ENCODE measurements around the gene TRERF1.

TRERF1 gene

DNA sequence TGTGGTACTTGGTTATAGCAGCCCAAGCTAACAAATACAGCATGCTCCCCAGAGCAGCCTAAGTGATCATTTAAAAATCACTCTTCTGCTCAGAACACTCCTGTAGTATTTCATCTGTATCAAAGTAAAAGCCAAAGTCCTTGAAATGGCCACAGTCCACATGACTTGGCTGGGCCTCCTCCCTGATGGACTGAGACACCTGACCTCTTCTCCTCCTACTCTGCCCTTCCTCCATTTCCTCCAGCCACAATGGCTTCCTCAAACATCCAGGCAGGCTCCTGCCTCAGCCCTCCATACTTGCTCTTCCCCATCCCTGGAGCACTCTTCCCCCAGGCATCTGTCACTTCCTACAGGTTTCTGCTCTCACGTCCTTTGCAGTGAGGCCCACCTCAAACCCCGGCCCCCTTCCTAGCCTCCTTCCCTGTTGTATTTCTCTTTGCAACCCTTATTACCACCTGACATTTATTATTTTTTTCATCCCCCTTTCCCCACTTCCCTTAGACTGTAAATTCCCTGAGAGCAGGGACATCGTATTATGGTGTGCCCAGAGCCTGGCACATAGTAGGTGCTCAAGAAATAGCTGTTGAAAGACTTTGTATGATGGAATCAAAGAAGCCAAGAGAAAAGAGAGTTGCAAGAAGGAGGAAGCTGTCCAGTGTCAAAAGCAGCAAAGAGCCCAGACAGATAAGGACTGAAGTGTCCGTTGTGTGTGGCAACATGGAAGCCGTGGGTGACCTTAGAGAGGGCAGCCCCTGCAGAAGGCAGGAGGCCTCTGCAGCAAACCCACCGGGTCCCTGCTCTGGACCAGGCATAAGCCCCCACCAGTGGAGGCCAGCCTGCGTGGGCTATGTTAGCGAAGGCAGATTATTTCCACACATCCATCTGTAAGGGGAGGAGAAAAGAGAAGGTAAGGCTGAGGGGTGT is 87.5 kb downstream of the TRERF1 start:
- DNase-seq: no peak

DNA sequence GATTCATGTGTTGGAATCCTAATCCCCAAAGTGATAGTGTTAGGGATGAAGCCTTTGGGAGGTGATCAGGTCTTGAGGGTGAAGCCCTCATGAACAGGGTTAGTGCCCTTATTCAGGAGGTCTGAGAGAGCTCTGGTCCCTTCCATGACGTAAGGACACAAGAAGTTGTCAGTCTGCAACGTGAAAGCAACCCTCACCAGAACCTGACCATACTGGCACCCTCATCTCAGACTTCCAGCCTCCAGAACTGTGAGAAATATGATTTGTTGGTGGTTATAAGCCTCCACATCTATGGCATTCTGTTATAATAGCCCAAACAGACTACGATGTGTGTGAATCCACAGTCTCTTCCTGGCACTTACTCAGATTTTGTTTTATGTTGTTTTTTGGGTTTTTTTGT is 90.7 kb downstream of the TRERF1 start:
- no peak for DNase-seq

DNA sequence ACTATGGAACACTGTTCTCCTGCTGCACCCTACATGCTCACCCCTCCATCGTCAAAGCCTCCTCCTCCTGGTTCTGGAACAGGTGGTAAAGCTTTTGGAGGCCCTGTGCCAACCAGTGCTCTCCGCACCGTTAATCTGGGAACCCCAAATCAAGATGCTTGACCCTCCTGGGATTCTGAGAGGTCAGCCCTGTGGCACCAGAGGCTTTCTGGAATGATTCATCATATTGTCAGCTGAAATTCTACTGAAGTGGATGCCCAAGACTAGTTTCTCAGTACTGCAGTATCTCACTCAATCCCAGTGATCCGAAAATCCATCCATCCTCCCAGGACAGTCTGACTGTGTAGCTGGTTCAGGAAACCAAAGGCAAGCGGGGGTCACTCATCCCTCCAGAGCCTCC is 92.7 kb downstream of the TRERF1 start:
- DNase-seq: no peak

DNA sequence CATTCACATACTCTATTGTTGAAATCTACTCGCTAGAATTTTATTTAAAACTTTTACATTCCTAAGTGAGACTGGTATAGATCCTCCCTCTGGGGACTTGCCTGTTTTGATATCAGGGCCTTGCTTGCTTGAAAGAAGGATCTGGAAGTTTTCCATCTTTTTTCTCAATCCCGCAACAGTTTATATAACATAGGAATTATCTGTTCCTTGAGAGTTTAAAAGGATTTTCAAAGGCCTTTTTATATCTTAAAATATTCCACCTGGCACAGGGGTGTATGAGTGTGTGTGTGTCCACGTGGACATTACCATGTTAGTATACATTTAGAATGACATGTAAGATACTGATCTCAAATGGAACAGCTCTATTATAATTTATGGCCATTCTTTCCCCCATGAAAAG is 96.3 kb downstream of the TRERF1 start:
- DNase-seq: no peak

DNA sequence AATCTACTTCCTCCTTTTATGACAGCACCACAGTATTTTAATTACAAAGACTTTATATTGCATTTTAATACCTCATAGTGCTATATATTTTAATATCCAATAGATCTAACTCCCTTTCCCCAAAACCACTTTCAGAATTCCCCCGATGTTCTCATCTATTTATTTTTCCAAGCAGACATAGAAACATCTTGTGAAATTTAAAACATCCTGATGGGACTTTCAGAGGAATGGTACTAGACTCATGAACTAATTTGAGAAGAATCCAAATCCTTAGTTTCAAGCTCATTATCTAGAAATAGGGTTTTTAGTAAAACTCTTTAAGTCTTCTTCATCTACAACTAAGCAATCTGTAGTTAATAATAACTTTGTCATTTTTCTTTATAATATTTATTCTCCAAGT is 97.0 kb downstream of the TRERF1 start:
- DNase-seq: no peak

DNA sequence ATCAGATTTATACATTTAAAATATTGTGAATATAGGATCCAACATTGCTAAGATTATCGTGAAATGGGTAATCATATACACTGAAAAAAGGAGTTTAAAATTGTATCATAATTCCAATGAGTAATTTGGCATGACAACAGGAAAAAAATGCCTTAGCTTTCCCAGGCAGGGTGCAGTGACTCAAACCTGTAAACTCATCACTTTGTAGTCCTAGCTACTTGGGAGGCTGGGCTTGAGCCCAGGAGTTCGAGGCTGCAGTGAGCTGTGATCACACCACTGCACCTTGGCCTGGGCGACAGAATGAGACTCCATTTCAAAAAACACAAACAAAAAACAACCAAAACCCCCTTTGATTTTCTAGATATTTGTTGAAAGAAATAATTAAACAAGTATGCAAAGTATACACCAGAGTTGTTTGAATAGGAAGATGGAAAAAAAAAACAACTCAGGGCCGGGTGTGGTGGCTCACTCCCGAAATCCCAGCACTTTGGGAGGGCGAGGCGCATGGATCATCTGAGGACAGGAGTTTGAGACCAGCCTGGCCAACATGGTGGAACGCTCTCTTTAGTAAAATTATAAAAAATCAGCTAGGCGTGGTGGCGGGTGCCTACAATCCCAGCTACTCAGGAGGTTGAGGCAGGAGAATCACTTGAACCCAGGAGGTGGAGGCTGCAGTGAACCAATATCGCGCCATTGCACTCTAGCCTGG is 98.7 kb downstream of the TRERF1 start:
- DNase-seq: no peak

DNA sequence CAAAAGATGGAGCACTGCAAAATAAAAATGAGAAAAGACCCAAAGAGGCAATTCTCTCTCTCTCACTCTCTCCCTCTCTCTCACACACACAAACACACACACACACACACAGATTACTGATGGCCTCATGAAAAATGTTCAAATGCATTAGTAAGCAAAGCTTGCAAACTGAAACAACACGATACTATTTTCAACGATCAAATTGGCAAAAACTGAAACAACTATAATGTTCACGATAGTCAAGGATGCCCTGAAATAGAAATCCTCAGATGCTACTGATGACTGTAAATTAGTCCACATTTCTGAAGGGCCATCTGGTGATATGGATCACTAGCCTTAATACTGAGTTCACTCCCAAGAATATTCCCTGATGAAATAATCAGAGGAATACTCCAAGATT is 100.8 kb downstream of the TRERF1 start:
- no peak for DNase-seq

DNA sequence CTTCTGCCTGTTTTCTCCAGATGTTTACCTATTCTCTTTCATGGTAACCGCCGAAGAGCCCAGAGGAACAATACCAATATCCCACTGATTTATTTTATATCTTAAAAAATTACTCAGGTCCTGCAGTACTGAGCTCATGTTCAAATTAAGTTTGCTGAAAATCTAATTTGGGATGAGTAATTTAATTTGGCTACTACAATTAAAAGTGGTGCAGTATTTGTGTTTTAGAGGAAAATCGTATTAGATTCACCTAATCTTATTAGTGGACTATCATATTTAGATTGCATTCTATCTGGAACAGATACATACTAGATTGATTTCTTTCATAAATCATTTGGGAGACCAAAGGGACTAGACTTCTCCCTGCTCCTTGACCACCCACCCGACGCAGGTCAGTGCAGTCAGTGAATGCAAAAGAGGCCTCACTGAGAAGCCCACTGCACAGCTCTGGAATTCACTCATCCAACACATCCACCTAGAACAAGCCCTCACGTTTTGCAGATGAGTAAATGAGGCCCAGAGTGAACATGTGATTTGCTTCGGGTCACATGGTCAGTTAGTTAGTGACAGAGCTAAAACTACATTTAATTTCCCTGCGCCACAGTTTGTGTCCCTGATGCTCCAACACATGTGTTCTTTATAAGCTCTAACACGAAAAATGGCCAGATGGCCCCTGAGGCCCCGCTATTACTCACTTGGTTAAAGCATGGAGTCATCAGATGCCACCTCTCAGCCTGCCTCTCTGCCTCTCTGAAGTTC is 101.8 kb downstream of the TRERF1 start:
- no peak for DNase-seq

DNA sequence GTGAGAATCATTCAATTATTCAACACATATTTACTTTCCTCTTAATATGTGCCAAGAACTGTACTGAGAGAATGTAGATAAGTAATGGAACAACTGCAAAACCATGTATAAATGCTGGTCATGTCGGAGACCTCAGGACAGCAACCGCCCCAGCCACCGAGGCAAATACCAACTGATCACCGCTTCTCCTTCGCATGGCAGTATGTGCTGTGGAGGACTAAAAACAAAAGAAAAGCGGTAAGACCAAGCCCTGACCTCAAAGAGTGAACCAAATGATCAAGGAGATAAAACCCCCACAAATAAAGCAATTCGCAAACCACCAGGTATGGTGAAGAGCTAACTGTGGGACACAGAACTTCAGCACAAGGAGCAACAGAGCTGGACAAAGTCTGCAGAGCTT is 104.3 kb downstream of the TRERF1 start:
- DNase-seq: no peak

DNA sequence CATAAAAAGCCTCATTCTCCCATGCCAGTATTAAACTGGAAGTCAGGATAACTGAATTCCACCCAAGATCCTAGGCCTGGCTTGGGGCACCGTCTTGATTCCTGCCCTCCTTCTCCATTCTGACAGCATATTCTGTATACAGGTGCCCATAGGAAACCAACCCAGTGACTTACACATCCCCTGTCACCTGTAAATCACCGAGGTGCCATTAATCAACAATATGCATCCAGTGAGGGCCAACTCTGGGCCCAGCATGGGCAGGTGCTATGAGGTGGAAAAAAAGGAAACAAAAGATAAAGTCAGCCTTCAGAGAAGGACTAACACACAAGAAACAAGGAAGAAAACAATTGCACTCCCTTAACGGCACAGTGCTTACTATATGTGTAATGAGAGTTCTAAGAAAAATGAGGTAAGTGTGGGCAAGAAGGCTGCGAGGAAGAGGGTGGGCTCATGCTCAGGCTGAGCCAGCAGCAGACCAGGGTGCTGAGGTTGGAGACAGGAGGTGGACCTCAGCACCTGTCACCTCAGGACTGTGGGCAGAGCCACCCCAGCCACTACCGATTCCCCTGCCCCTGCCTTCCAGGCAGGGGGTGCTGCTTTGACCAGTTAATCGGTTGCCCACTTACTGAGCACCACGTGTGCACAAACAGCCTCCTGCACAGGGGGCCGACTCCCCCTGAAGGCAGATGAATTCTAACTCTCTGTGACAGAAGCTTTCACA is 105.9 kb downstream of the TRERF1 start:
- no peak for DNase-seq

DNA sequence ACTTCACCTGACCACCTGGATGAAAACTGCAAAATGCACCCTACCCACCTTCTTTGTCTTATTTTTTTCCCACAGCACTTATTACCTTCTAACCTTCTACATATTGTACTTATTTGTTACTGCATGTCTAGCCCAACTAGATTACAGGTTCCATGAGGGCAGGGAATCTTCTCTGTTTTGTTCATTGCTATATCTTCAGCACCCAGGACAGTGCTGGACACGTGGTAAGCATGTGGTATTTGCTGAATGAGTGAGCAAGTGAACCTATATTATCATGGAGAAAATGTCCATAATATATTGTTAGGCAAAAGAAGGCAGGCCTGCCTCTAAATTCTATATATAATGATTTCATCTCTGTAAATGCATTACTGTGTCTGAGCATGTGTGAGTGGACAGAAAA is 107.0 kb downstream of the TRERF1 start:
- no peak for DNase-seq

DNA sequence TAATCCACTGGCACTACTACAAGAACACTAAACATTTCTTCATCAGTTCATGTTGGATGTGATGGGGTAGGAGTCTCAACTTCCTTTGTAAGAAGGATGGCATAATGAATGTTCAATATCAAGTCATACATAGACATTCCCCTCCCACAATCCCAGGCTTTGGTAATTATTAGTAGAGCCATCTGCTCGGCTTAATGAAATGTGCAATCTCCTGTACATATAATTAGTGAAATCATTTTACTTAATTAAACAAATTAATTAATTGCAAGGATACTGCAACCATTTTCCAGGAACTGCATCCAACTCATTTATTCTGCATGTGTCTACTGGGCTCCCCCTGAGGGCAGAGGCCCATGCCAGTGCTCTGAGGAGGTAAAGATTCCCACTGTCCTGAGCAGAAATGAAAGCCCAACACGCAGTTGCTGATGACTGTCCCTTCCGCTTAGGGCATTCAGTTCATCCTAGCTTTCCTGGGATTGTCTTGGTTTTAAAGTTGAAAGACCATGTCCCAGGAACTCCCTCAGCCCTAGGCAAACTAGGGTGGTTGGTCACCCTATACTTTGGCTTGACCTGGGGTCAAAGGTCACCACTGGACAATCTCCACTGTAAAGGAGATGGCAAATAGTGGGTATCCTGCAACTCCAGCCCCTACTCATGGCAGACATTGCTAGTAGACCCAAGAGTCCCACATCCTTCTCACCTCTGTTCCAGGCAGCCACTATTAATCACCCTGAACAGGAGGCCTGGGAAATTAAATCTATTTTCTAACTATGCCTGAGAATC is 109.8 kb downstream of the TRERF1 start:
- no peak for DNase-seq

DNA sequence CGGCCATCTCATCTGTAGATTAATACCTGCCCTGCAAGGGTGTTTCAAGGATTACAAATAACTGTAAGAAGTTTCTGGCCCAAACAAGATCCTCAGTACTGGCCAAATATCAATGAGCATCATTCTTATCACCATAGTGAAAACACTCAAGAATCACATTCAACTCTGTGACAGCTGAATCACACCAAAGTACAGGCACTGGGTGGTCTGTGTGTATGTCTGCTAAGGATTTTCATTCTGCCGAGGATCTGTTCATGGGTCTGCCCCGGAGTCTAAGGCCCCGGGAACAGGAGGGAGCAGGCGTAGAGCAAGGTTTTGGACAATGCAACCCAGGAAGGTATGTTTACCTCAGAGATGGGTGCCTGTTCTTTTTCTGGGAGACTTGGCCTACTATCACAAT is 110.5 kb downstream of the TRERF1 start:
- no peak for DNase-seq

DNA sequence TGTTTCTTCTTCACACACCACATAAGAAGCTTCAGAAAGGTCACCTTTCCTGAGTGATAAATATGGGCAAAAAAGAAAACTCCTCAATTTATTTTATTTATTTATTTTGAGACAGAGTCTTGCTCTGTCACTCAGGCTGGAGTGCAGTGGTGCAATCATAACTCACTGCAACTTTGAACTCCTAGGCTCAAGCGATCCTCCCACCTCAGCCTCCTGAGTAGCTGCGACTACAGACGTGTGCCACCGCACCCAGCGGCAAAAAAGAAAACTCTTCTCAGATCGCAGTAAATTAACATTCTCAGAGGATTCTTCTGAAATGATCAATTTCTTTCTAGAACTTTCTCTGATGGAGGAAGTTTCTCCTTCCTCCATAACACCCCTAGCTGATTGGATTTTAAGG is 111.2 kb downstream of the TRERF1 start:
- DNase-seq: peak; percentile 41

DNA sequence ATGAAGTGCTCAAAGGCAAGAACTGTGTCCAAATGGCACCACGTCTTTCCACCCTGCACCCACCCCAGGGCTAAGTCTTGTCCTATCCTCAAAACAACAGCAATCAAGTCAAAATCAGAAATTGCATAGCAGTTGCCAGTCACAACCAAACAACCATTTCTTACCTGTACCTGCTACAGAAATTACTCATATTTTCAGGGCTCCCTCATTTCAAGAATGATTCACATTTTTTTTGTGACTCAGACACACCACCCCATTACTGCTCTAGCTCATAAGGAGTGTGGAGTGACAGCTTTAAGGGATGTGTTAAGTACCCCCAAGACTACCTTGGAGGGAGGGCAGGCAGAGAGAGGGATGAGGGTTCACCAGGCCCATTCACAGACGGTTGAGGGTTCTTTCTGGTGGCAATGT is 111.7 kb downstream of the TRERF1 start:
- peak; percentile 65 for DNase-seq

DNA sequence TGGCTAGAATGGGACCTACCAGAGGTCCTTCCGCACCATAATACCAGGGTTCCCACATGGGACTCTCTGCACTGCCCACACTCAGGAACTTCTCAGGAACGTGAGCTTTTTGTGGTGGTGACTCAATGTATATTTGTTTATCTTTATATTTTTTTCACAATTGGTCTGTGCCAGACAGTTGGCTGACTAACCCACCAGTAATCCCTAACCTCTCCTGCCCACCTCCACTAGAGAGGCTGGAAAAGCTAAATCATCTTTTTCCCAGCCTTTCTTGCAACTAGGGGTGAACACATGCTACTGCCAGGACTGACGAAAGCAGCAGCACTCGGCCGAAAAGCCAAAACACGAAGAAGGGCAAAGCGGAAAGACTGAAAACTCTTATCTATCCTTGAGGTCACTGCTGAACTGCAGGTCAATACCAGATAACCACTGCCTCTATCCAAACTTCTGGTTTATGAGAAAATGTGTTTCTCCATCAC is 112.9 kb downstream of the TRERF1 start:
- peak; percentile 36 for DNase-seq

DNA sequence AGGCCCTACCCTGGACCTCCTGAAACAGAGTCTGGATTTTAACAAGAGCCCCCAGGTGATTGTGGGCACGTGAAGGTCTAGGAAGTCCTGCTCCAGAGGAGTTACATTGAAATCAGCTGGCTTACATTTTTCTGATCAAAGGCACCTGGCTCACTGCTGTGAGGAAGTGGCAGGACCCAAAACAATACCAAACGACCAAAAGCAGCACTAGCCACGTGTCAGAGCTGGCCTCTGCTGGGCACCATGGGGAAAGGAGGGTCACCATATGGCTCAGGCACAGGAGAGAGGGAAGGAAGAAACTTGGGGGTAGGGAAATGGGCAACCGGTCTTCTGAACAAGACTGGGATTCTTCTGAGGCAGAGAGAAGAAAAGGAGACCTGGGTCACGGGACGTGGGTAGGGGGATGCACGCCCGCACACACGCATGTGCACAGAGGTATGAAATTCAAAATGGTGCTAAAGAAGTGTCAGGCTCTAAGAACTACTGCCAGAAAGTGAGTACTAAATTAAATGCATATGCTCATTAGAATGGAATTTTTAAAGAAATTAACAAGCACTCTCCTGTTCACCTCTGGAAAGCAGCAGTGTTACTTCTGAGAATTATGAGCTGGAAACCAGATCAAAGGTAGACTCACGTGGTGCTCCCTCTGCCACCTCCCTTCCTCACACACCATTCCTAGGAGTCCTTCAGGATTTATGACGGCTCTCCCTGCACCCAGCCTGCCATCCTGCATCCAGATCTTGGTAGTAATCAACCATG is 113.6 kb downstream of the TRERF1 start:
- DNase-seq: no peak

DNA sequence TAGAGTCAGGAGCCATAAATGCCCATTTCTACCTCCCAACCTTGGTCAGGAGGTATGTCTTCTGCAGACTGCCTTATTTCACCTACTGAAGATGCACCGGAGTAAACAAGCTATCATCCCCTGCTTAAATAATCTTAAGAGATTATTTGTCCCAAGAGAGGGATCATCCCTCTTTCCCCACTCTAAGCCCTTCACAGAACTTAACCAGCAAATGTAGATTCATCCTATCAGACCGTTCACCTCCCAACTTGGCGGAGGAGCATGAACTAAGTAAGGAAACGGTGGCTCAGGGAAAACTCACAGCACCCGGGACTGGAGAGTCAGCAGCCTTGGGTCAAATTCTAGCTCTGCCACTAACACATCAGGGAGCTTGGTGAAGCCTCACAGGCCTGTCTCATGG is 115.3 kb downstream of the TRERF1 start:
- DNase-seq: no peak

DNA sequence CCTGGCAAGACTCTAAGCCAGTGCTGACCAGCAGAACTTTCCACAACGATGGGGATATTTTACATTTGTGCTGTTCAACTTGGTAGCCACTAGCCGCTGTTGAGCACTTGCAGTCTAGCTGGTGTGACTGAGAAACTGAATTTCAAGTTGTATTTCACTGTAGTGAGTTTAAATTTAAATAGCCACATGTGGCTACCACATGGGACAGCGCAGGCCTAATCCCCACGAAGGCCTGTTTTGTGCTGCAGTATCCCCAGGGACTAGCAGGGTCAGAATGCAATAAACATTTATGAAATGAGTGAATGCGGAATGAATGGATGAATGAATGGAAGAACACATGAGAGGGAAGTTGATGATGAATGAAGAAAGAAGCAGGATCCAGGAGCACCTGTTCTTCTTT is 115.8 kb downstream of the TRERF1 start:
- DNase-seq: no peak

DNA sequence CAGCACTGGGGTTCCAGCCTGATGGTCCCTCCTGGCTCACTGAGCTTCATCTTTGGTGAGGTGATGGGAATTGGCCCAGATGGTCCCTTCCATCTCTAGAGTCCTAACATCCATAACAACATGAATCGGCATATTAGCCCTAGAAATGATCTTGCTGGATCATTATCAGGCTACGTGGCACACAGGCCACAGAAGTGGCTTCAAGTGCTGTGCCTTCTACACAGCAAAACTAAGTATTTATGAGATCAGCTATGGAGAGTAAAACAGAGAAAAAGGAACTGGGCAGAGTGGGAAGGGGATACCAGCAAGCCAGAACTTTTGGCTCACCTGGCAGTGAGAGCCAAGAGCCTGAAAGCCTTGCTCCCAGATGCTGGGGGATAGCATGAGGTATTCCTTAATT is 116.9 kb downstream of the TRERF1 start:
- no peak for DNase-seq

DNA sequence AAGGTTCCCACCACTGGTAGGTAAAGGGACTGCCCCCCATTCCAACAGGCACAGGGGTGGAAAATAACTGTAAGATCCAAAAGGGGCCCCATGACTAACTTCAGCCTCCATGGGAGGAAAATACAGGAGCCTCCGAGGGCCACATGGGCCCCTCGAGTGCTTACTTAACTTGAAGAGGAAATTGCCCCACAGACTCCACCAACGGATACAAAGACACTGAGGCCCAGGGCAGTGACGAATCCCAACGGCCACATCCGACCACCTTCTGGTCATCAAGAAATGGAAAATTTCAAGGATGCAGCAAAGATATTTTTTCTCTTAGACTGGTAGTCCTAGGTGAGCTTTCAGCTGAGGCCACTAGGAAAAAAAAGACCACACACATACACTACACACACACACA is 118.1 kb downstream of the TRERF1 start:
- DNase-seq: no peak

Measured in activated naive CD4-positive, alpha-beta T cell treated with Interleukin-2 at 50 U/mL for 16 hours (primary cell).